ENCODE results near the gene COX7A2L. TPM values are rescaled to one million over a fixed set of nuclear protein-coding genes. Genes with fewer than 3 reads are reported as not detected.

COX7A2L gene
- total and polyA plus RNA-seq, 4 donors: 55.0 to 102 (median 77.0) TPM

GRCh38 chr2:42309366-42309765, 51.7 kb downstream of the COX7A2L start:
- 99% methylated on average over 2 of the region's 2 CpGs for WGBS
- Histone ChIP-seq H3K4me1 (ENCODE audit: control insufficient read depth in 4 of 4, insufficient read depth in 4 of 4, low read length in 3 of 4) (no peaks in the 10 kb centered on the region), H3K9me3 (ENCODE audit: control insufficient read depth in 4 of 4, low read length in 3 of 4) (no peaks in the 10 kb centered on the region), H3K36me3 (ENCODE audit: control insufficient read depth in 4 of 4, insufficient read depth in 3 of 4, low read depth in 1 of 4, low read length in 3 of 4) (peaks cover 2 to 24% (median 11%) of the 10 kb centered on the region in 4 donors), H3K27me3 (ENCODE audit: control insufficient read depth in 4 of 4, insufficient read depth in 4 of 4, low read length in 3 of 4) (no peaks in the 10 kb centered on the region), H3K9ac (ENCODE audit: low read depth in 1 of 2, low read length in 2 of 2) (no peak overlapping the region), H3K27ac (ENCODE audit: low read depth in 1 of 2, low read length in 2 of 2) (no peak overlapping the region), H3K4me3 (ENCODE audit: low read depth in 1 of 3, low read length in 3 of 3) (no peak overlapping the region)
- no peak for DNase-seq (ENCODE audit: low spot score)
- TF ChIP-seq ATF3 (IDR thresholded peaks at IDR 0.05) (no peak), JUND (IDR thresholded peaks at IDR 0.05) (no peak), YY1 (IDR thresholded peaks at IDR 0.05) (no peak), RXRA (IDR thresholded peaks at IDR 0.05) (no peak), HNF4A (conservative IDR thresholded peaks at IDR 0.05) (no peak), SP1 (IDR thresholded peaks at IDR 0.05) (no peak)

GRCh38 chr2:42307180-42307579, 53.8 kb downstream of the COX7A2L start:
- Histone ChIP-seq H3K4me3 (ENCODE audit: low read depth in 1 of 3, low read length in 3 of 3) (no peak overlapping the region), H3K9ac (ENCODE audit: low read depth in 1 of 2, low read length in 2 of 2) (no peak overlapping the region), H3K9me3 (ENCODE audit: control insufficient read depth in 4 of 4, low read length in 3 of 4) (no peaks in the 10 kb centered on the region), H3K27ac (ENCODE audit: low read depth in 1 of 2, low read length in 2 of 2) (no peak overlapping the region), H3K36me3 (ENCODE audit: control insufficient read depth in 4 of 4, insufficient read depth in 3 of 4, low read depth in 1 of 4, low read length in 3 of 4) (peaks cover 5 to 38% (median 24%) of the 10 kb centered on the region in 4 donors), H3K27me3 (ENCODE audit: control insufficient read depth in 4 of 4, insufficient read depth in 4 of 4, low read length in 3 of 4) (no peaks in the 10 kb centered on the region), H3K4me1 (ENCODE audit: control insufficient read depth in 4 of 4, insufficient read depth in 4 of 4, low read length in 3 of 4) (no peaks in the 10 kb centered on the region)
- TF ChIP-seq FOXA2 (IDR thresholded peaks at IDR 0.05): no peak
- TF ChIP-seq EGR1 (IDR thresholded peaks at IDR 0.05; ENCODE audit: low read depth in 2 of 2): no peak
- TF ChIP-seq TAF1 (conservative IDR thresholded peaks at IDR 0.05): no peak
- no peak for TF ChIP-seq HNF4G (IDR thresholded peaks at IDR 0.05)
- no peak for TF ChIP-seq MAX (IDR thresholded peaks at IDR 0.05)
- no peak for TF ChIP-seq NR2F2 (IDR thresholded peaks at IDR 0.05)
- TF ChIP-seq JUND (IDR thresholded peaks at IDR 0.05): no peak
- no peak for TF ChIP-seq FOXA1 (IDR thresholded peaks at IDR 0.05)
- TF ChIP-seq SP1 (IDR thresholded peaks at IDR 0.05): no peak
- TF ChIP-seq RAD21 (IDR thresholded peaks at IDR 0.05): no peak
- no peak for DNase-seq (ENCODE audit: low spot score)

GRCh38 chr2:42304059-42304713, 56.8 kb downstream of the COX7A2L start:
- H3K27ac ChIP-seq (ENCODE audit: low read depth in 1 of 2, low read length in 2 of 2): no peak overlapping the region
- no peaks in the 10 kb centered on the region for H3K9me3 ChIP-seq (ENCODE audit: control insufficient read depth in 4 of 4, low read length in 3 of 4)
- H3K9ac ChIP-seq (ENCODE audit: low read depth in 1 of 2, low read length in 2 of 2): no peak overlapping the region
- no peaks in the 10 kb centered on the region for H3K27me3 ChIP-seq (ENCODE audit: control insufficient read depth in 4 of 4, insufficient read depth in 4 of 4, low read length in 3 of 4)
- H3K4me3 ChIP-seq (ENCODE audit: low read depth in 1 of 3, low read length in 3 of 3): no peak overlapping the region
- 96% methylated on average over 2 of the region's 2 CpGs for WGBS
- TF ChIP-seq SP1 (IDR thresholded peaks at IDR 0.05) (no peak), RXRA (IDR thresholded peaks at IDR 0.05) (no peak), JUND (IDR thresholded peaks at IDR 0.05) (no peak), GABPA (IDR thresholded peaks at IDR 0.05 in 1 of 2, conservative IDR thresholded peaks at IDR 0.05 in 1 of 2) (no peak), FOXA2 (IDR thresholded peaks at IDR 0.05) (no peak), NR2F2 (IDR thresholded peaks at IDR 0.05) (no peak), ZBTB33 (IDR thresholded peaks at IDR 0.05) (no peak), RAD21 (IDR thresholded peaks at IDR 0.05) (no peak), MAX (IDR thresholded peaks at IDR 0.05) (no peak), FOXA1 (IDR thresholded peaks at IDR 0.05) (no peak), YY1 (IDR thresholded peaks at IDR 0.05) (no peak), TAF1 (conservative IDR thresholded peaks at IDR 0.05) (no peak), ATF3 (IDR thresholded peaks at IDR 0.05) (no peak), HNF4G (IDR thresholded peaks at IDR 0.05) (no peak)
- H3K36me3 ChIP-seq (ENCODE audit: control insufficient read depth in 4 of 4, insufficient read depth in 3 of 4, low read depth in 1 of 4, low read length in 3 of 4): peaks cover 5 to 46% (median 31%) of the 10 kb centered on the region in 4 donors
- H3K4me1 ChIP-seq (ENCODE audit: control insufficient read depth in 4 of 4, insufficient read depth in 4 of 4, low read length in 3 of 4): no peaks in the 10 kb centered on the region
- no peak for DNase-seq (ENCODE audit: low spot score)
